Prostate gland (tissue), 2 donors: ENCODE measurements around the gene MSMO1. TPM values are rescaled to one million over a fixed set of nuclear protein-coding genes. Genes with fewer than 3 reads are reported as not detected.
A peak's percentile ranks its signal among the peaks of the same experiment; 100 is the strongest.

Experiments used
- DNase-seq: peaks from one replicate; pipeline ENCODE4 v3.0.0-alpha.2; 2019; ENCODE audit warnings: low spot score
- H3K27ac ChIP-seq, 2 donors: fragments of 200-600 bp; sonication (generic); 2 replicates each; pipeline ENCODE4 v1.5.1; 2017 to 2019
- H3K27me3 ChIP-seq: fragments of 200-600 bp; sonication (generic); replicated peaks from 2 replicates; pipeline ENCODE4 v1.5.1; 2019; ENCODE audit not compliant: insufficient read depth
- H3K36me3 ChIP-seq, 2 donors: fragments of 200-600 bp; sonication (generic); 1 replicate in 1 of 2; 2 replicates in 1 of 2; pipeline versions ENCODE4 v1.5.1 to v1.8.1; 2017 to 2019
- H3K4me1 ChIP-seq: fragments of 200-600 bp; sonication (generic); replicated peaks from 2 replicates; pipeline ENCODE4 v1.5.1; 2019
- H3K4me3 ChIP-seq, 2 donors: fragments of 200-600 bp; sonication (generic); 2 replicates each; pipeline ENCODE4 v1.5.1; 2017 to 2019
- H3K9me3 ChIP-seq: fragments of 200-600 bp; sonication (generic); 2 replicates; pipeline ENCODE4 v1.5.1; 2017
- CTCF ChIP-seq, 4 experiments: fragments of 200-600 bp in 2 of 4; fragments of 450-650 bp in 2 of 4; sonication (generic) in 2 of 4; IDR thresholded peaks; 1 replicate in 3 of 4; 2 replicates in 1 of 4; pipeline ENCODE4 v1.5.1; 2016 to 2019; ENCODE audit warnings: antibody characterized with exemption in 4 of 4, mild to moderate bottlenecking in 2 of 4, moderate library complexity in 2 of 4
- POLR2A ChIP-seq: fragments of 450-650 bp; IDR thresholded peaks from one replicate; pipeline ENCODE4 v1.6.1; 2016; ENCODE audit warnings: antibody characterized with exemption, mild to moderate bottlenecking
- POLR2AphosphoS5 ChIP-seq: sonication (generic); formaldehyde crosslinking; IDR thresholded peaks from one replicate; pipeline ENCODE4 v1.6.1; 2017; ENCODE audit warnings: antibody characterized with exemption
- WGBS: methylation state at CpG from one replicate; pipeline ENCODE4 v1.1.5; 2018; 5-methylcytosine and 5-hydroxymethylcytosine counted together
- intact Hi-C: fragments of 100-400 bp; cut with DNase I; formaldehyde crosslinking; loops from one replicate; pipeline ENCODE4 v1.14.2; 2022
- total RNA-seq, 2 donors: library from RNA; depleted of rRNA; stranded (reverse); fragments of >200 nt; gene quantifications; one replicate each; pipeline ENCODE4 v1.1.0, GENCODE V29; 2016

MSMO1 gene
- total RNA-seq, 2 donors from 2014 or later, result 45.0 to 76.9 TPM

GRCh38 chr4:165309456-165309855 lies 18.0 kb upstream of the MSMO1 start:
- H3K27ac ChIP-seq, result no peak overlapping the region
- no peaks in the 10 kb centered on the region for H3K9me3 ChIP-seq
- no peaks in the 10 kb centered on the region for H3K36me3 ChIP-seq
- no peak overlapping the region for H3K4me3 ChIP-seq
- no peak for DNase-seq
- TF ChIP-seq POLR2A, result no peak
- TF ChIP-seq POLR2AphosphoS5, result no peak
- no peak for TF ChIP-seq CTCF (IDR thresholded peaks at IDR 0.05)
- WGBS, result 97% methylated on average over 4 of the region's 4 CpGs
- H3K27me3 ChIP-seq, result no peaks in the 10 kb centered on the region
- H3K4me1 ChIP-seq, result no peaks in the 10 kb centered on the region
- intact Hi-C loops, result no loop called here

- TF ChIP-seq CTCF (IDR thresholded peaks at IDR 0.05) (no peak), POLR2A (no peak), POLR2AphosphoS5 (no peak)
- DNase-seq, result no peak
- 63% methylated on average over 2 of the region's 2 CpGs for WGBS
- Histone ChIP-seq H3K27me3 (no peaks in the 10 kb centered on the region), H3K27ac (no peak overlapping the region), H3K4me3 (no peak overlapping the region), H3K36me3 (no peaks in the 10 kb centered on the region), H3K9me3 (no peaks in the 10 kb centered on the region), H3K4me1 (no peaks in the 10 kb centered on the region)
- intact Hi-C loops, result no loop called here
Measured at GRCh38 chr4:165312506-165312905, 15.0 kb upstream of the MSMO1 start.

- no peak for DNase-seq
- H3K27ac ChIP-seq, result no peak overlapping the region
- intact Hi-C loops, result no loop called here
- H3K4me1 ChIP-seq, result no peaks in the 10 kb centered on the region
- TF ChIP-seq POLR2A (no peak), CTCF (IDR thresholded peaks at IDR 0.05) (no peak), POLR2AphosphoS5 (no peak)
- no peaks in the 10 kb centered on the region for H3K27me3 ChIP-seq
- 97% methylated on average over 5 of the region's 5 CpGs for whole genome bisulfite sequencing
- no peaks in the 10 kb centered on the region for H3K9me3 ChIP-seq
- H3K4me3 ChIP-seq, result no peak overlapping the region
- no peaks in the 10 kb centered on the region for H3K36me3 ChIP-seq
Measured at GRCh38 chr4:165319030-165319429, 8.4 kb upstream of the MSMO1 start.

- H3K36me3 ChIP-seq, result no peaks in the 10 kb centered on the region
- TF ChIP-seq POLR2A, result no peak
- no peak for TF ChIP-seq CTCF (IDR thresholded peaks at IDR 0.05)
- no peak for TF ChIP-seq POLR2AphosphoS5
- no peak overlapping the region for H3K4me3 ChIP-seq
- DNase-seq, result no peak
- H3K4me1 ChIP-seq, result no peaks in the 10 kb centered on the region
- 96% methylated on average over 5 of the region's 5 CpGs for WGBS
- H3K27me3 ChIP-seq, result no peaks in the 10 kb centered on the region
- H3K27ac ChIP-seq, result no peak overlapping the region
- H3K9me3 ChIP-seq, result no peaks in the 10 kb centered on the region
- intact Hi-C loops, result no loop called here
Measured at GRCh38 chr4:165319509-165319908, 8.0 kb upstream of the MSMO1 start.

GRCh38 chr4:165324236-165324917 lies 3.1 kb upstream of the MSMO1 start:
- intact Hi-C loops, result no loop called here
- 65% methylated on average over 7 of the region's 7 CpGs for WGBS
- no peaks in the 10 kb centered on the region for H3K4me1 ChIP-seq
- H3K4me3 ChIP-seq, result no peak overlapping the region
- H3K36me3 ChIP-seq, result no peaks in the 10 kb centered on the region
- DNase-seq, result no peak
- H3K27me3 ChIP-seq, result no peaks in the 10 kb centered on the region
- H3K27ac ChIP-seq, result peak overlapping the region in 1 of 2 donors; percentile 39
- TF ChIP-seq POLR2A (no peak), POLR2AphosphoS5 (peak; percentile 5)
- H3K9me3 ChIP-seq, result no peaks in the 10 kb centered on the region
